Esophagus muscularis mucosa (tissue), 4 donors: Measurements from ENCODE around the gene TMEM43. TPM values are rescaled to one million over a fixed set of nuclear protein-coding genes. Genes with fewer than 3 reads are reported as not detected.

ENCODE experiments used
- DNase-seq: peaks from one replicate; pipeline ENCODE4 v3.0.0-alpha.2; 2017; ENCODE audit errors: extremely low spot score
- H3K27ac ChIP-seq, 4 donors: fragments of 200-600 bp; sonication (generic); replicated peaks in 1 of 4; 1 replicate in 3 of 4; 2 replicates in 1 of 4; pipeline ENCODE4 v1.5.1; 2016 to 2019; ENCODE audit warnings: mild to moderate bottlenecking in 1 of 4
- H3K27me3 ChIP-seq, 4 donors: fragments of 200-600 bp; sonication (generic); one replicate each; pipeline versions ENCODE4 v1.5.1 to v1.6.0; 2016 to 2019
- H3K36me3 ChIP-seq, 4 donors: fragments of 200-600 bp; sonication (generic); one replicate each; pipeline ENCODE4 v1.5.1; 2016 to 2019
- H3K4me1 ChIP-seq, 4 donors: fragments of 200-600 bp; sonication (generic); one replicate each; pipeline ENCODE4 v1.5.1; 2016 to 2019
- H3K4me3 ChIP-seq, 4 donors: fragments of 200-600 bp; sonication (generic); 1 replicate in 2 of 4; 2 replicates in 2 of 4; pipeline ENCODE4 v1.5.1; 2016 to 2019; ENCODE audit warnings: mild to moderate bottlenecking in 4 of 4, moderate library complexity in 1 of 4
- H3K9me3 ChIP-seq, 4 donors: fragments of 200-600 bp; sonication (generic); 1 replicate in 3 of 4; 2 replicates in 1 of 4; pipeline ENCODE4 v1.5.1; 2016 to 2019
- CTCF ChIP-seq, 3 experiments: fragments of 200-600 bp in 2 of 3; fragments of 450-650 bp in 1 of 3; sonication (generic) in 2 of 3; IDR thresholded peaks; one replicate each; pipeline ENCODE4 v1.5.1; 2017 to 2019; ENCODE audit warnings: antibody characterized with exemption in 3 of 3, mild to moderate bottlenecking in 2 of 3, moderate library complexity in 1 of 3
- EP300 ChIP-seq: sonication (generic); formaldehyde crosslinking; IDR thresholded peaks from one replicate; pipeline ENCODE4 v1.6.1; 2017; ENCODE audit warnings: antibody characterized with exemption
- POLR2A ChIP-seq: fragments of 450-650 bp; IDR thresholded peaks from one replicate; pipeline ENCODE4 v1.6.1; 2017; ENCODE audit warnings: antibody characterized with exemption, moderate library complexity, mild to moderate bottlenecking, low read depth
- POLR2AphosphoS5 ChIP-seq, 2 donors: sonication (generic); formaldehyde crosslinking; IDR thresholded peaks; one replicate each; pipeline ENCODE4 v1.6.1; 2017; ENCODE audit warnings: antibody characterized with exemption in 2 of 2
- WGBS: methylation state at CpG from one replicate; pipeline ENCODE4 v1.1.5; 2018; 5-methylcytosine and 5-hydroxymethylcytosine counted together
- intact Hi-C: fragments of 100-400 bp; cut with DNase I; formaldehyde crosslinking; loops from one replicate; pipeline ENCODE4 v1.15.1; 2023
- total RNA-seq, 4 donors: library from RNA; depleted of rRNA; stranded (reverse); fragments of >200 nt; gene quantifications; one replicate each; pipeline versions ENCODE4 v1.1.0 to v1.2.1, GENCODE V29; 2016

TMEM43 gene
- total RNA-seq, 4 donors from 2014 or later = 131 to 208 (median 179) TPM

GRCh38 chr3:14154276-14154675 lies 29.4 kb downstream of the TMEM43 start:
- H3K4me3 ChIP-seq = no peak overlapping the region
- WGBS = 86% methylated on average over 5 of the region's 5 CpGs
- no peaks in the 10 kb centered on the region for H3K9me3 ChIP-seq
- H3K4me1 ChIP-seq = no peaks in the 10 kb centered on the region
- no peak for TF ChIP-seq POLR2AphosphoS5 (IDR thresholded peaks at IDR 0.05)
- no peak for TF ChIP-seq CTCF (IDR thresholded peaks at IDR 0.05)
- TF ChIP-seq POLR2A = no peak
- peaks cover 26 to 91% (median 80%) of the 10 kb centered on the region in 4 donors for H3K36me3 ChIP-seq
- peak; percentile 64 for DNase-seq
- no peaks in the 10 kb centered on the region for H3K27me3 ChIP-seq
- no peak overlapping the region for H3K27ac ChIP-seq
- intact Hi-C loops = no loop called here

- Histone ChIP-seq H3K9me3 (no peaks in the 10 kb centered on the region), H3K27ac (no peak overlapping the region), H3K4me1 (no peaks in the 10 kb centered on the region), H3K36me3 (peaks cover 33 to 93% (median 81%) of the 10 kb centered on the region in 4 donors), H3K27me3 (no peaks in the 10 kb centered on the region), H3K4me3 (no peak overlapping the region)
- DNase-seq = peak; percentile 70
- no peak for TF ChIP-seq CTCF (IDR thresholded peaks at IDR 0.05)
- no peak for TF ChIP-seq POLR2AphosphoS5 (IDR thresholded peaks at IDR 0.05)
- TF ChIP-seq EP300 = no peak
- no peak for TF ChIP-seq POLR2A
- 91% methylated on average over 7 of the region's 7 CpGs for WGBS
- intact Hi-C loops = no loop called here
Observed at GRCh38 chr3:14154895-14155440, 30.1 kb downstream of the TMEM43 start.

GRCh38 chr3:14156201-14156600 lies 31.3 kb downstream of the TMEM43 start:
- H3K4me3 ChIP-seq = no peak overlapping the region
- no peak for TF ChIP-seq CTCF (IDR thresholded peaks at IDR 0.05)
- no peak for TF ChIP-seq EP300
- TF ChIP-seq POLR2AphosphoS5 (IDR thresholded peaks at IDR 0.05) = no peak
- TF ChIP-seq POLR2A = no peak
- H3K9me3 ChIP-seq = peaks cover 0 to 5% (median 2%) of the 10 kb centered on the region in 4 donors
- intact Hi-C loops = no loop called here
- no peak overlapping the region for H3K27ac ChIP-seq
- H3K36me3 ChIP-seq = peaks cover 45 to 95% (median 86%) of the 10 kb centered on the region in 4 donors
- no peaks in the 10 kb centered on the region for H3K27me3 ChIP-seq
- no peaks in the 10 kb centered on the region for H3K4me1 ChIP-seq
- WGBS = 94% methylated on average over 7 of the region's 7 CpGs
- peak; percentile 66 for DNase-seq

GRCh38 chr3:14156843-14157561 lies 32.1 kb downstream of the TMEM43 start:
- Histone ChIP-seq H3K9me3 (peaks cover 0 to 13% (median 6%) of the 10 kb centered on the region in 4 donors), H3K4me1 (no peaks in the 10 kb centered on the region), H3K4me3 (no peak overlapping the region), H3K27me3 (no peaks in the 10 kb centered on the region), H3K36me3 (peaks cover 53 to 95% (median 85%) of the 10 kb centered on the region in 4 donors), H3K27ac (no peak overlapping the region)
- no peak for TF ChIP-seq POLR2AphosphoS5 (IDR thresholded peaks at IDR 0.05)
- TF ChIP-seq EP300 = no peak
- no peak for TF ChIP-seq POLR2A
- TF ChIP-seq CTCF (IDR thresholded peaks at IDR 0.05) = no peak
- peak; percentile 24 for DNase-seq
- 96% methylated on average over 13 of the region's 13 CpGs for WGBS
- intact Hi-C loops = no loop called here
